Brain microvascular endothelial cell (primary cell): Measurements from ENCODE around the gene SLC39A3.

Experiments
- DNase-seq: peaks from one replicate; pipeline ENCODE4 v3.0.0-alpha.2; 2020
- H3K27ac ChIP-seq: fragments of 250-450 bp; sonication (Bioruptor Pico); 2 replicates; pipeline ENCODE4 v1.5.1; 2020; ENCODE audit warnings: mild to moderate bottlenecking, moderate library complexity
- H3K27me3 ChIP-seq: fragments of 250-450 bp; sonication (Bioruptor Pico); replicated peaks from 2 replicates; pipeline ENCODE4 v1.5.1; 2020; ENCODE audit warnings: mild to moderate bottlenecking
- H3K36me3 ChIP-seq: fragments of 250-450 bp; sonication (Bioruptor Pico); replicated peaks from 2 replicates; pipeline ENCODE4 v1.5.1; 2020; ENCODE audit warnings: mild to moderate bottlenecking
- H3K4me3 ChIP-seq: 2 replicates; pipeline ENCODE4 v1.5.1; 2011; ENCODE audit warnings: low read depth, mild to moderate bottlenecking, control low read depth, low read length, moderate library complexity
- in situ Hi-C: cut with HindIII; loops from 2 replicates; pipeline ENCODE4 v1.10.0; 2017; ENCODE audit warnings: low sequenced_read_pairs, low pct_ligation_motif_present
- TF ChIP-seq, protein P1 (sequence below): IDR thresholded peaks from 2 replicates; pipeline ENCODE4 v1.5.1; 2011; ENCODE audit warnings: low read depth, mild to moderate bottlenecking, moderate library complexity, low read length, control low read depth, inconsistent platforms; ENCODE audit errors: missing control alignments

SLC39A3 gene

DNA sequence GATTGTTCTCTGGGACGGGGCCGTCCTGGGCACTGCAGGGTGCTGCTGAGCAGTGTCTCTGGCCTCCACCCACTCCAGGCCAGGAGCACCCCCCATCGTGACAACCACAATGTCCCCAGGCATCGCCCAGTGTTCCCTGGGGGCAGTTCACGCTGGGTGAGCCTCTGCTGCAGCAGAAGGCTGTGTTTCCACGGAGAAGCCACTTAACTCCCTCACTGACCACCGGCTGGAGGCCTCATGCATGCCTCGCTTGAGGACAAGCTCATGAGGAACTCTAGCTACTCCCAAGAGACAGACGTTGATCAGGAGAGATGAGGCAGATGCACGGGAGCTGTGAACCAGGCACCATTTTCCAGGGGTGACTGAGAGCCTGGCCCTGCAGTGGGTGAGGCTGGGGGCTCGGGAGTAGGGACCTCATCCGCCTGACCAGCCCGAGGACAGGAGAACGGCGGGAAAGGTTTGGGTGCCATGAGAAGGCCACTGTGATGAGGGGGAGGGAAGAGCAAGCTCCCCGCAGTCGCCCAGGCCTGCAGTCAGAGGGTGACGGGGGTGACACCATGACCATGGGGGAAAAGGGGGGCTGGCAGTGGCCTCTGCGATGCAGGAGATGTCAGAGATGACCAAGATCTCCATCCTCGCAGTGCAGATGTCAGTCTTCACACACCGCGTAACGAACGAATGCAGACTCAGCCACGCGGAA, 5.1 kb downstream of the SLC39A3 start:
- no peak overlapping the region for H3K27ac ChIP-seq
- TF ChIP-seq, protein P1, sequence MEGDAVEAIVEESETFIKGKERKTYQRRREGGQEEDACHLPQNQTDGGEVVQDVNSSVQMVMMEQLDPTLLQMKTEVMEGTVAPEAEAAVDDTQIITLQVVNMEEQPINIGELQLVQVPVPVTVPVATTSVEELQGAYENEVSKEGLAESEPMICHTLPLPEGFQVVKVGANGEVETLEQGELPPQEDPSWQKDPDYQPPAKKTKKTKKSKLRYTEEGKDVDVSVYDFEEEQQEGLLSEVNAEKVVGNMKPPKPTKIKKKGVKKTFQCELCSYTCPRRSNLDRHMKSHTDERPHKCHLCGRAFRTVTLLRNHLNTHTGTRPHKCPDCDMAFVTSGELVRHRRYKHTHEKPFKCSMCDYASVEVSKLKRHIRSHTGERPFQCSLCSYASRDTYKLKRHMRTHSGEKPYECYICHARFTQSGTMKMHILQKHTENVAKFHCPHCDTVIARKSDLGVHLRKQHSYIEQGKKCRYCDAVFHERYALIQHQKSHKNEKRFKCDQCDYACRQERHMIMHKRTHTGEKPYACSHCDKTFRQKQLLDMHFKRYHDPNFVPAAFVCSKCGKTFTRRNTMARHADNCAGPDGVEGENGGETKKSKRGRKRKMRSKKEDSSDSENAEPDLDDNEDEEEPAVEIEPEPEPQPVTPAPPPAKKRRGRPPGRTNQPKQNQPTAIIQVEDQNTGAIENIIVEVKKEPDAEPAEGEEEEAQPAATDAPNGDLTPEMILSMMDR: no peak
- no peak for DNase-seq
- no peaks in the 10 kb centered on the region for H3K27me3 ChIP-seq
- H3K4me3 ChIP-seq: no peak overlapping the region
- in situ Hi-C loops: no loop called here
- H3K36me3 ChIP-seq: peaks cover 3% of the 10 kb centered on the region

DNA sequence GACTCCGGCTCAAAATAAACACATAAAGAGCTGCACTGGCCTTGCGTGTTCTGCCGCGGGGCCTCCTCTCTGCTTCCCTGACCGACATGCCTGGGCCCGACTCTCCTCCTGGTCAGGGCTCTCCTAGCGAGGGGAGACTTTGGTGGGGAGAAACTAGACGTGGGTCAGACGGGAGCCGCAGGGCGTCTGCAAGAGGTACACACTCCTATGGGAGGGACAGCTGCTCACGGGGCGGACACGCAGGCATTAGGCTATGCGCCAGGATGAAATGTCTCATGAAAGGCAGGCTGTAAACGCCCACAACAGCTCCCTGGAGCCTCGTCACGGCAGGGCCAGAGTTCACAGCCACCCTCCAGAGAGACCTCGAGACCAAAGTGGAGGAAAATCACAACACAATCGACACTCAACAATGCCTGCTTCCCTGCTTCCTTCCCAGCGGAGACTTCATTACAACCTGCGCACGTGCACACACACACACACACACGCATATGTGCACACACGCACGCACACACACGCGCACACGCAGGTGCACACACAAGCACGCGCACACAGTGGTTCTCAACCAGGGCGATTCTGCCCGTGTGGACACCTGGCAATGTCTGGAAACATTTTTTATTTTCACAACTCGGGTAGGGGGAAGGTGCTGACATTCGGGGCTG, 5.8 kb downstream of the SLC39A3 start:
- in situ Hi-C loops: no loop called here
- H3K27ac ChIP-seq: no peak overlapping the region
- peaks cover 3% of the 10 kb centered on the region for H3K36me3 ChIP-seq
- DNase-seq: no peak
- TF ChIP-seq, protein P1: no peak
- no peak overlapping the region for H3K4me3 ChIP-seq
- no peaks in the 10 kb centered on the region for H3K27me3 ChIP-seq

- H3K27me3 ChIP-seq: peaks cover 2% of the 10 kb centered on the region
- DNase-seq: no peak
- peaks cover 3% of the 10 kb centered on the region for H3K36me3 ChIP-seq
- H3K4me3 ChIP-seq: no peak overlapping the region
- in situ Hi-C loops: no loop called here
- TF ChIP-seq, protein P1: no peak
- no peak overlapping the region for H3K27ac ChIP-seq
These were observed 6.9 kb downstream of the SLC39A3 start for GRCh38 chr19:2732883-2733282.

DNA sequence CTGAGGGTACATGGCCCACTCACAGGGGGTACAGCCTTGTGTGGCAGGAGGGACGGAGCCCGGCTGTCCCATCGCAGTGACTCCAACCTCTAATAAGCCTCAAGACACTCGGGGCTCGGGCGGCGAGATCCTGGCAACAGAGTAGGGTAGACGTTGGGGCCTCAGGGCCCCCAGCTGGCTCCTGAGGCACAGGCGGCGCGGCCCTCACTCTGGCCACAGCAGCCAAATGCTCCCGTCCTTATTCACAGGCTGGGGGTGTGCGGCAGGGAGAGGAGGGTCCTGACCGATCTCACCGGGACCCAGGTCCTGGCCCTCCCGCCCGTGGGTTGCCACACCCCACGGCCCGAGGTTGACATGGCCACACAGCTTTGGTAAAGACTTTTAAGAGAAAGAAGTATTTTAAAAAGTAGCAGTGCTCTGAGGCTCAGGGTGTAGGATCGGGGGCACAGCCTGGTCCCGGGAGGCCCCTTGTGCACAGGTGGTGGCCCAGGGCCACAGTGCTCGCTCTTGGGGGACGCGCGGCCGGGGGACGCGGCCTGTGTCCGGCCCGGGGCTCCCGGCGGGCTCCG, 7.6 kb downstream of the SLC39A3 start:
- in situ Hi-C loops: no loop called here
- no peak for DNase-seq
- Histone ChIP-seq H3K36me3 (peaks cover 3% of the 10 kb centered on the region), H3K27ac (no peak overlapping the region), H3K4me3 (no peak overlapping the region), H3K27me3 (peaks cover 7% of the 10 kb centered on the region)
- TF ChIP-seq, protein P1: no peak

- no peak overlapping the region for H3K4me3 ChIP-seq
- DNase-seq: no peak
- H3K36me3 ChIP-seq: peaks cover 3% of the 10 kb centered on the region
- TF ChIP-seq, protein P1: no peak
- in situ Hi-C loops: no loop called here
- peaks cover 13% of the 10 kb centered on the region for H3K27me3 ChIP-seq
- no peak overlapping the region for H3K27ac ChIP-seq
These were observed 8.4 kb downstream of the SLC39A3 start for GRCh38 chr19:2731181-2731995.
